ENCODE data around the gene FNDC3B.

The FNDC3B gene

GRCh38 chr3:172002512-172003078, 36.8 kb upstream of the FNDC3B start:
- DNase-seq (ENCODE audit: low spot score) = no peak
- no peak for TF ChIP-seq CTCF (IDR thresholded peaks at IDR 0.05; ENCODE audit: extremely low read depth, missing control alignments)

- no peak for TF ChIP-seq CTCF (IDR thresholded peaks at IDR 0.05; ENCODE audit: extremely low read depth, missing control alignments)
- no peak for DNase-seq (ENCODE audit: low spot score)
These were observed 36.2 kb upstream of the FNDC3B start for GRCh38 chr3:172003146-172003545.

- no peak for DNase-seq (ENCODE audit: low spot score)
- no peak for TF ChIP-seq CTCF (IDR thresholded peaks at IDR 0.05; ENCODE audit: extremely low read depth, missing control alignments)
These were observed 32.4 kb upstream of the FNDC3B start for GRCh38 chr3:172007065-172007370.

GRCh38 chr3:172009803-172010202, 29.6 kb upstream of the FNDC3B start:
- no peak for TF ChIP-seq CTCF (IDR thresholded peaks at IDR 0.05; ENCODE audit: extremely low read depth, missing control alignments)

GRCh38 chr3:172012775-172013174, 26.6 kb upstream of the FNDC3B start:
- TF ChIP-seq CTCF (IDR thresholded peaks at IDR 0.05; ENCODE audit: extremely low read depth, missing control alignments) = no peak

More at GRCh38 chr3:172009803-172010202, 29.6 kb upstream of the FNDC3B start:
- no peak for DNase-seq (ENCODE audit: low spot score)

GRCh38 chr3:172014145-172014544, 25.2 kb upstream of the FNDC3B start:
- no peak for TF ChIP-seq CTCF (IDR thresholded peaks at IDR 0.05; ENCODE audit: extremely low read depth, missing control alignments)
- DNase-seq (ENCODE audit: low spot score) = no peak

More at GRCh38 chr3:172012775-172013174, 26.6 kb upstream of the FNDC3B start:
- no peak for DNase-seq (ENCODE audit: low spot score)

- no peak for DNase-seq (ENCODE audit: low spot score)
- TF ChIP-seq CTCF (IDR thresholded peaks at IDR 0.05; ENCODE audit: extremely low read depth, missing control alignments) = no peak
These were observed 21.0 kb upstream of the FNDC3B start for GRCh38 chr3:172018364-172018763.

All from GM20000 (cell line).